ENCODE measurements around the gene ECHS1. TPM values are rescaled to one million over a fixed set of nuclear protein-coding genes. Genes with fewer than 3 reads are reported as not detected.

The ECHS1 gene
- total RNA-seq, 6 experiments from 2014 or later: 293 to 780 (median 436) TPM

GRCh38 chr10:133361227-133361626, 11.9 kb downstream of the ECHS1 start:
- Histone ChIP-seq H3K9me3 (no peaks in the 10 kb centered on the region), H3K4me3 (no peak overlapping the region), H3K27me3 (no peaks in the 10 kb centered on the region), H3K36me3 (peaks cover 0 to 43% (median 26%) of the 10 kb centered on the region in 4 donors), H3K27ac (peak overlapping the region in 1 of 3 donors; percentile 44), H3K4me1 (peaks cover 0 to 36% (median 15%) of the 10 kb centered on the region in 4 donors)
- TF ChIP-seq CTCF (IDR thresholded peaks at IDR 0.05) (no peak), POLR2A (IDR thresholded peaks at IDR 0.05) (no peak)
- 90% methylated on average over 2 of the region's 5 CpGs for whole genome bisulfite sequencing (ENCODE audit: insufficient coverage, low coverage, low lambda C conversion rate, missing lambda C conversion rate)
- DNase-seq (no peak), ATAC-seq (no peak)
- intact Hi-C loops (cut with DNase I): no loop called here

DNA sequence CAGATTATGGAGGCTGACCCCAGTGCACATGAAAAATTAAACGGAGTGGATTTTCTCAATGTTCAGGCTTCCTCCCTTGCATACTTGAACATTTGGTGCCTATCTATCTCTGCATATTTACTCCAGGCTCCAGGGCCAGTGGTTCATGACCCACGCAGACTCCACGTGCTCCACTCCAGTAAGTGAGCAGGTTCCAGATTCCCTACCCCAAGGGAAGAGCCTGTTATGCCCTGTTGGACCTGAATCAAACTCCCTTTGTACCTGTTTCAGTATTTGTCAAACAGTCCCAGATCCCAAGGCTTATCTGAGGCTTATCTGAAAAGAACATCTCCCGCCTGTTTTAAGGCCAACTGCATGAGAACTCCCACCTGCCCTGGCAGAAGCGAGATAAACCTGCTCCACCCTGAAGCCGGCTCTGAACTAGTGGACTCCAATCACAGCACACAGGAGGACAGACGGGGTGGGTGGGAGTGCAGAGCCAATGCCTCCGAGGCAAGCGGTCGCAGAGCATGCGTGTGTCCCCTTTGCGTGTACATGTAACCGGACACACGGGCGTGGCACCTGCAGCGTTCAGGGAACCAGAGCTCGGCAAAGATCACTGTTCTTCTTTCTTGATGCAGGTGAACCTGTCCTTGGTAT, 13.1 kb downstream of the ECHS1 start:
- ATAC-seq (peak; percentile 37 to 65 (median 55)), DNase-seq (peak; percentile 64 to 92 (median 89))
- intact Hi-C loops (cut with DNase I): no loop called here
- WGBS (ENCODE audit: insufficient coverage, low coverage, low lambda C conversion rate, missing lambda C conversion rate): 36% methylated on average over 6 of the region's 17 CpGs
- Histone ChIP-seq H3K27me3 (no peaks in the 10 kb centered on the region), H3K4me3 (peak overlapping the region in 1 of 3 donors; percentile 6), H3K27ac (peak overlapping the region in 2 of 3 donors; percentile 71 to 85), H3K9me3 (no peaks in the 10 kb centered on the region), H3K36me3 (peaks cover 0 to 32% (median 17%) of the 10 kb centered on the region in 4 donors), H3K4me1 (peaks cover 0 to 48% (median 20%) of the 10 kb centered on the region in 4 donors)
- no peak for TF ChIP-seq CTCF (IDR thresholded peaks at IDR 0.05)
- no peak for TF ChIP-seq POLR2A (IDR thresholded peaks at IDR 0.05)

DNA sequence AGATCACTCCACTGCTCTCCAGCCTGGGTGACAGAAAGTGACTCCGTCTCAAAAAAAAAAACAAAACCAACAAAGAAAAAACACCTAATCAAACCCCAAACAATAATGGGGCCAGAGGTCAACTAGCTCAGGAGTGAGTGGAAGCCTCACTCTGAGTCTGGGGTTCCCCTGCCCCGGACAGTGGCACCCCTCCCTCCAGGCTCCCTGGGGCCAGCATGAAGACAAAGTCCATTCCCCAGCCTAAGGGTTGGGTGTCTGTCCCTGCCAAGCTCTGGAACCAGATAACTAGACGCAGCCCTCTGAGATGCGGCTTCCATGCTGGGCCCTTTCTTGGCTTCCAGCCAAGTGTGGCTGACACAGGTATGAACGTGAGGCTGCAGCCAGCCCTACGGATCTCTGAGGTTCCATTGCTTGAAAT, 13.6 kb downstream of the ECHS1 start:
- Histone ChIP-seq H3K36me3 (peaks cover 0 to 26% (median 15%) of the 10 kb centered on the region in 4 donors), H3K4me1 (peaks cover 0 to 53% (median 23%) of the 10 kb centered on the region in 4 donors), H3K27me3 (no peaks in the 10 kb centered on the region), H3K27ac (peak overlapping the region; percentile 65 to 85 (median 71)), H3K4me3 (peak overlapping the region in 2 of 3 donors; percentile 72 to 94), H3K9me3 (no peaks in the 10 kb centered on the region)
- TF ChIP-seq POLR2A (IDR thresholded peaks at IDR 0.05) (no peak), CTCF (IDR thresholded peaks at IDR 0.05) (no peak)
- peak; percentile 60 to 84 (median 75) for DNase-seq
- intact Hi-C loops (cut with DNase I): no loop called here
- WGBS (ENCODE audit: insufficient coverage, low coverage, low lambda C conversion rate, missing lambda C conversion rate): 25% methylated on average over 1 of the region's 6 CpGs
- peak; percentile 35 to 56 (median 43) for ATAC-seq

DNA sequence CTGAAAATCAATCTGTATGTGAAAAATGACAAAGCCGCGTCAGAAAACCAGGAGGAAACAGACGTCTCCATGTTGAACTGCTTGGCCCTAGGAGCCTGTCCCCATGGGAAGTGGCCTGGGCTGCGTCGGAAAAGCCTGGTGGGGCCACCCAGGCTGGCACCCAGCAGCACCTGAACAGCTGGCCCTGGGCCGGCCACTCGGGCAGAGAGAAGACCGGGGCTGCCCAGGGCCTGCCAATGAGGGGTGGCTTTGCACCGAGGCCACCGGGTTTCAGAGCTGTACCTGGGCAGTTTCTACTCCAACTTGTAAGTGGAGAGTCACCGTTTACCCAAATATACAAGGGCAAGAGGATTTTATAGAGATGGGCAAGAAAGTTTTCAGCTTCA, 14.2 kb downstream of the ECHS1 start:
- Histone ChIP-seq H3K27ac (peak overlapping the region; percentile 65 to 85 (median 71)), H3K9me3 (no peaks in the 10 kb centered on the region), H3K27me3 (no peaks in the 10 kb centered on the region), H3K4me1 (peaks cover 0 to 59% (median 26%) of the 10 kb centered on the region in 4 donors), H3K36me3 (peaks cover 0 to 20% (median 10%) of the 10 kb centered on the region in 4 donors), H3K4me3 (peak overlapping the region in 2 of 3 donors; percentile 72 to 94)
- 31% methylated on average over 7 of the region's 11 CpGs for WGBS (ENCODE audit: insufficient coverage, low coverage, low lambda C conversion rate, missing lambda C conversion rate)
- peak in 1 of 3 donors; percentile 75 for DNase-seq
- TF ChIP-seq CTCF (IDR thresholded peaks at IDR 0.05): no peak
- TF ChIP-seq POLR2A (IDR thresholded peaks at IDR 0.05): no peak
- ATAC-seq: peak; percentile 3 to 29 (median 13)
- intact Hi-C loops (cut with DNase I): no loop called here

Data from right lobe of liver (tissue), 6 donors.